ENCODE measurements around the gene SHC3.
"Not testable (repeated sequence)": the region's sequence is repeated elsewhere in the genome, so short reads cannot be mapped to it uniquely, and the experiment has no call there.

The SHC3 gene

DNA sequence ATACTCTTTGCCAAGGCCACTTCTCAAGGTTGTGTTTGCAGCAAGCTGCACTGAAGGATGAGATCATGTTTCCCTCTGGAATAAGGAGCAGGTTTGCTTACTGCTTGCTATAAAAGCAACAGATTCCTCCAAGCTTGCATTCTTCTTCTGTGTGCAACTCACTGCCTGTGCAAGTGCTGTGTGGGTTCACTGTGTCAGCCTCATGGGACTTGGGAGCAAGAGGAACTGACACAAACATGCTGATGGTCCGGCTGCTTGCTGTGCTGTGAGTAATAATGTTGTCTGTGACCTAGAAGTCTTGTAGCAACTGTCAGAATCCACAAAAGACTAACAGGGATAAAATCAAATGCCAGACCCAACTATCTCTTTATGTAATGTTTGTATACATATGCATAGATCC is 33.6 kb upstream of the SHC3 start:
- Histone ChIP-seq H3K9me3 (no peaks in the 10 kb centered on the region), H3K27me3 (no peaks in the 10 kb centered on the region), H3K4me3 (no peak overlapping the region), H3K4me1 (peaks cover 0 to 11% (median 0%) of the 10 kb centered on the region in 4 donors), H3K27ac (no peak overlapping the region), H3K36me3 (no peaks in the 10 kb centered on the region)
- intact Hi-C loops (cut with DNase I; ENCODE audit: low total_unique reads): no loop called here
- no peak for DNase-seq
- TF ChIP-seq CTCF (IDR thresholded peaks at IDR 0.05): no peak

GRCh38 chr9:89209311-89209710 is 30.7 kb upstream of the SHC3 start:
- intact Hi-C loops (cut with DNase I; ENCODE audit: low total_unique reads); H3K4me3 ChIP-seq; DNase-seq; H3K27me3 ChIP-seq; H3K9me3 ChIP-seq; H3K36me3 ChIP-seq; H3K27ac ChIP-seq: not testable (repeated sequence)
- peaks cover 0 to 11% (median 0%) of the 10 kb centered on the region in 4 donors for H3K4me1 ChIP-seq

DNA sequence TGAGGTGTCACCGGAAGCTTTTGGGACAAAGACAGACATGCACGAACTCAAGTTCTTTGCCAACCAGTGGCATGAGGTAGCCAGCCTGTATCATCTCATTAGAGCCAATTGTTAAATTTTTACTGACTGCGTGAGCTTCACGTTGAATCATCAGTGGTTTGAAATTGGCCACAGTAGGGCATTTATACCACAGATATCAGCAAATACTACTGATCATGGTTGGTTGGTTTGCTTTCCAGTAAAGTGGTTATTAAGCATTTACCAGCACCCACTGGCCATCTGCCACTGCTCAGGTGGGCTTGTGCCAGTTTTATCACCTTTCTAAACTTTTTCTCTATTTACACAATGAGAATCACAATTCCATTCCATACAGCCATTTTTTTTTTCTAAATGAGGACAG is 28.4 kb upstream of the SHC3 start:
- intact Hi-C loops (cut with DNase I; ENCODE audit: low total_unique reads): no loop called here
- Histone ChIP-seq H3K9me3 (no peaks in the 10 kb centered on the region), H3K36me3 (no peaks in the 10 kb centered on the region), H3K27ac (no peak overlapping the region), H3K27me3 (no peaks in the 10 kb centered on the region), H3K4me1 (no peaks in the 10 kb centered on the region), H3K4me3 (no peak overlapping the region)
- TF ChIP-seq CTCF (IDR thresholded peaks at IDR 0.05): no peak
- no peak for DNase-seq

GRCh38 chr9:89204801-89205200 is 26.2 kb upstream of the SHC3 start:
- Histone ChIP-seq H3K36me3 (no peaks in the 10 kb centered on the region), H3K4me1 (no peaks in the 10 kb centered on the region), H3K4me3 (no peak overlapping the region), H3K27me3 (no peaks in the 10 kb centered on the region), H3K9me3 (no peaks in the 10 kb centered on the region), H3K27ac (no peak overlapping the region)
- TF ChIP-seq CTCF (IDR thresholded peaks at IDR 0.05): no peak
- intact Hi-C loops (cut with DNase I; ENCODE audit: low total_unique reads): no loop called here
- DNase-seq: no peak

- Histone ChIP-seq H3K9me3 (peaks cover 0 to 17% (median 0%) of the 10 kb centered on the region in 3 donors), H3K27me3 (no peaks in the 10 kb centered on the region), H3K27ac (no peak overlapping the region), H3K36me3 (no peaks in the 10 kb centered on the region), H3K4me1 (no peaks in the 10 kb centered on the region), H3K4me3 (no peak overlapping the region)
- no peak for DNase-seq
- intact Hi-C loops (cut with DNase I; ENCODE audit: low total_unique reads): no loop called here
- TF ChIP-seq CTCF (IDR thresholded peaks at IDR 0.05): no peak
These were observed 16.6 kb upstream of the SHC3 start for GRCh38 chr9:89195131-89195797.

- intact Hi-C loops (cut with DNase I; ENCODE audit: low total_unique reads): no loop called here
- DNase-seq: no peak
These were observed 16.0 kb upstream of the SHC3 start for GRCh38 chr9:89194421-89195130.

More at GRCh38 chr9:89194421-89195130, 16.0 kb upstream of the SHC3 start:
- Histone ChIP-seq H3K36me3 (no peaks in the 10 kb centered on the region), H3K4me1 (no peaks in the 10 kb centered on the region), H3K4me3 (no peak overlapping the region), H3K9me3 (peaks cover 0 to 17% (median 0%) of the 10 kb centered on the region in 3 donors), H3K27ac (no peak overlapping the region), H3K27me3 (no peaks in the 10 kb centered on the region)
- TF ChIP-seq CTCF (IDR thresholded peaks at IDR 0.05): no peak

Measured in tibial artery (tissue), 4 donors.